GM12892 (cell line): ENCODE measurements around the gene LCN10.

ENCODE experiments used
- POLR2A ChIP-seq: IDR thresholded peaks from 2 replicates; pipeline ENCODE4 v1.6.1; 2011; ENCODE audit warnings: low read depth, low read length, control low read depth
- POLR2AphosphoS5 ChIP-seq: IDR thresholded peaks from 2 replicates; pipeline ENCODE4 v1.6.1; 2011; ENCODE audit warnings: low read depth, low read length, control low read depth
- TAF1 ChIP-seq: IDR thresholded peaks from 2 replicates; pipeline ENCODE4 v1.6.1; 2011; ENCODE audit warnings: low read depth, mild to moderate bottlenecking, control low read depth, low read length, borderline replicate concordance

GRCh38 chr9:136740971-136741882, 1.5 kb downstream of the LCN10 start:
- TF ChIP-seq POLR2A = no peak
- TF ChIP-seq POLR2AphosphoS5 = no peak
- TF ChIP-seq TAF1 = no peak
